ENCODE measurements around the gene PRDM5. TPM values are rescaled to one million over a fixed set of nuclear protein-coding genes. Genes with fewer than 3 reads are reported as not detected.

Gene PRDM5
- polyA plus RNA-seq (2012; ENCODE audit: low read depth, missing spikeins), result not detected

DNA sequence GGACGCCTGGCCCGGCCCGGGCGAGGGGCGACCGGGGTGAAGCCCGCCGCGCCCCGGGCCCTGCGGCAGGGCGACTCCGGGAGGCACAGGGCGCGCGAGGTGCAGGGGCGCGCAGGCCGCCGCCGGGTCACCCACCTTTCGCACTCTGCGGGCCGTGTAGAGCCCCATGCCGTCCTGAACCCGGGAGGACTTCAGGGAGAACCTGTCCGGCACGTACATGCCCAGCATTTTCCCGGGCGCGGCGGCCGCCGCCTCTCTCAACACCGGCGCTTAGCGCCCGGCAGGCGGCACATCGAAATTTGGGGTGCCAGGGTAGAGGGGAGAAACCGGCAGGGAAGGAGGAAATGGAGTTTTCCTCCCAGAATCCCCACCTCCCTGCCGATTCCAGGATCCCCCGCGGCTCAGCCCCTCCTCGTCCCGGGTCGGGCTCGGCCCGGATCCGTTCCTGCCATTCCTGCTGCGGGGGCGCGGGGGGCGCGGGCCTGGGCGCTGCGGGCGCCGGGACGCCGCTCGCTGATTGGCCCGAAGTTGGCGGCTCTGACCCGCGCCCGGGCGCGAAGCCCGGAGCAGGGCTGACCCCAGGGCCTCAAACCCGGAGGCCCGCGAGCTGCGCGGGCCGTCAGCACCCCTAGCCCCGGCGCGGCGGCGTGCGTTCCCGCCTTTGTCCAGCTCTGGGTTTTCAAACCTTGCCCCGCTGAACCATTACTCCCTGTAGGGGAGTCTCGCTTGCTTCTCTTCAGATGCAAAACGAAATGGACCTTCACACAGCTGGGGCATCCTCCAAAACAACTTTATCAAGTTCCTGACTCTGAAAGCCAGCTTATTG, at the start of gene PRDM5:
TSS of gene PRDM5 (minus strand) at position 346 of the 826 bp plus-strand sequence. CDS start at position 228, 118 bp downstream.
- DNase-seq (ENCODE audit: insufficient read length, low spot score), result peak; percentile 18
- FAIRE-seq, result no peak
- TF ChIP-seq TAF1 (IDR thresholded peaks at IDR 0.05; ENCODE audit: low read depth, low read length), result no peak
- TF ChIP-seq SPI1 (IDR thresholded peaks at IDR 0.05; ENCODE audit: low read depth, low read length), result no peak
- TF ChIP-seq POLR2AphosphoS5 (IDR thresholded peaks at IDR 0.05; ENCODE audit: low read depth, low read length), result no peak
- no peak for TF ChIP-seq POLR2A (IDR thresholded peaks at IDR 0.05; ENCODE audit: low read depth, low read length)
- TF ChIP-seq PAX5 (IDR thresholded peaks at IDR 0.05; ENCODE audit: insufficient read depth, low read length, severe bottlenecking), result no peak
- no peak for TF ChIP-seq POU2F2 (IDR thresholded peaks at IDR 0.05; ENCODE audit: low read depth, low read length)

- FAIRE-seq, result no peak
- TF ChIP-seq PAX5 (IDR thresholded peaks at IDR 0.05; ENCODE audit: insufficient read depth, low read length, severe bottlenecking) (no peak), SPI1 (IDR thresholded peaks at IDR 0.05; ENCODE audit: low read depth, low read length) (no peak), POLR2A (IDR thresholded peaks at IDR 0.05; ENCODE audit: low read depth, low read length) (no peak), TAF1 (IDR thresholded peaks at IDR 0.05; ENCODE audit: low read depth, low read length) (no peak), POLR2AphosphoS5 (IDR thresholded peaks at IDR 0.05; ENCODE audit: low read depth, low read length) (no peak), POU2F2 (IDR thresholded peaks at IDR 0.05; ENCODE audit: low read depth, low read length) (no peak)
- no peak for DNase-seq (ENCODE audit: insufficient read length, low spot score)
These were observed 49.4 kb upstream of the PRDM5 start for GRCh38 chr4:120971884-120972283.

DNA sequence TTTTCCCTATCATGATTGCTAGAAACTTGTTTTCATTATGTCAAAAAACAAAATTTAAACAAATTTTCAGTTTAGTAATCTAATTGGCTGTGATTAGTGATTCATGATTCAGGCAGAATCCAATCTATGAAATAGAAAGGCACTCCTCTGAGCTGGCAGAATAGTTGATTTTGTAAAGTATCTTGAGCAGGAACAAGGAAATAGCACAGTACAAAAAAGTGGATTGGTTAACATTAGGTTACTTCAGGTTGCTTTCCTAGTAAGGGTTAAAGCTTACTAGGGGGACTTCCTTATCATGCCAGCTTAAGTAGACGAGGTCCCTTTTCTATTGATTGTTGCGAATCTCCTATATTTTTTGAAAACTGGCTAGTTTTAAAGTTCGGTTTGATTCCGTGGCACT, 43.4 kb upstream of the PRDM5 start:
- DNase-seq (ENCODE audit: insufficient read length, low spot score) (no peak), FAIRE-seq (no peak)
- TF ChIP-seq SPI1 (IDR thresholded peaks at IDR 0.05; ENCODE audit: low read depth, low read length) (no peak), PAX5 (IDR thresholded peaks at IDR 0.05; ENCODE audit: insufficient read depth, low read length, severe bottlenecking) (no peak), POLR2A (IDR thresholded peaks at IDR 0.05; ENCODE audit: low read depth, low read length) (no peak), TAF1 (IDR thresholded peaks at IDR 0.05; ENCODE audit: low read depth, low read length) (no peak), POU2F2 (IDR thresholded peaks at IDR 0.05; ENCODE audit: low read depth, low read length) (no peak), POLR2AphosphoS5 (IDR thresholded peaks at IDR 0.05; ENCODE audit: low read depth, low read length) (no peak)

GRCh38 chr4:120964596-120964995, 42.1 kb upstream of the PRDM5 start:
- no peak for TF ChIP-seq POLR2AphosphoS5 (IDR thresholded peaks at IDR 0.05; ENCODE audit: low read depth, low read length)
- no peak for TF ChIP-seq POLR2A (IDR thresholded peaks at IDR 0.05; ENCODE audit: low read depth, low read length)
- TF ChIP-seq PAX5 (IDR thresholded peaks at IDR 0.05; ENCODE audit: insufficient read depth, low read length, severe bottlenecking), result no peak
- TF ChIP-seq POU2F2 (IDR thresholded peaks at IDR 0.05; ENCODE audit: low read depth, low read length), result no peak
- no peak for TF ChIP-seq TAF1 (IDR thresholded peaks at IDR 0.05; ENCODE audit: low read depth, low read length)
- TF ChIP-seq SPI1 (IDR thresholded peaks at IDR 0.05; ENCODE audit: low read depth, low read length), result no peak
- FAIRE-seq, result no peak
- DNase-seq (ENCODE audit: insufficient read length, low spot score), result no peak

- FAIRE-seq, result no peak
- DNase-seq (ENCODE audit: insufficient read length, low spot score), result no peak
- TF ChIP-seq POU2F2 (IDR thresholded peaks at IDR 0.05; ENCODE audit: low read depth, low read length) (no peak), SPI1 (IDR thresholded peaks at IDR 0.05; ENCODE audit: low read depth, low read length) (no peak)
These were observed 40.9 kb upstream of the PRDM5 start for GRCh38 chr4:120963449-120963848.

- FAIRE-seq (no peak), DNase-seq (ENCODE audit: insufficient read length, low spot score) (no peak)
- TF ChIP-seq POLR2AphosphoS5 (IDR thresholded peaks at IDR 0.05; ENCODE audit: low read depth, low read length) (no peak), SPI1 (IDR thresholded peaks at IDR 0.05; ENCODE audit: low read depth, low read length) (no peak), POU2F2 (IDR thresholded peaks at IDR 0.05; ENCODE audit: low read depth, low read length) (no peak), TAF1 (IDR thresholded peaks at IDR 0.05; ENCODE audit: low read depth, low read length) (no peak), PAX5 (IDR thresholded peaks at IDR 0.05; ENCODE audit: insufficient read depth, low read length, severe bottlenecking) (no peak), POLR2A (IDR thresholded peaks at IDR 0.05; ENCODE audit: low read depth, low read length) (no peak)
These were observed 38.2 kb upstream of the PRDM5 start for GRCh38 chr4:120960656-120961267.

GRCh38 chr4:120948382-120948781, 25.9 kb upstream of the PRDM5 start:
- FAIRE-seq (no peak), DNase-seq (ENCODE audit: insufficient read length, low spot score) (no peak)
- TF ChIP-seq TAF1 (IDR thresholded peaks at IDR 0.05; ENCODE audit: low read depth, low read length) (no peak), POLR2A (IDR thresholded peaks at IDR 0.05; ENCODE audit: low read depth, low read length) (no peak), POU2F2 (IDR thresholded peaks at IDR 0.05; ENCODE audit: low read depth, low read length) (no peak), POLR2AphosphoS5 (IDR thresholded peaks at IDR 0.05; ENCODE audit: low read depth, low read length) (no peak), PAX5 (IDR thresholded peaks at IDR 0.05; ENCODE audit: insufficient read depth, low read length, severe bottlenecking) (no peak), SPI1 (IDR thresholded peaks at IDR 0.05; ENCODE audit: low read depth, low read length) (no peak)

- no peak for FAIRE-seq
- TF ChIP-seq POLR2AphosphoS5 (IDR thresholded peaks at IDR 0.05; ENCODE audit: low read depth, low read length), result no peak
- TF ChIP-seq TAF1 (IDR thresholded peaks at IDR 0.05; ENCODE audit: low read depth, low read length), result no peak
- no peak for TF ChIP-seq POLR2A (IDR thresholded peaks at IDR 0.05; ENCODE audit: low read depth, low read length)
- TF ChIP-seq PAX5 (IDR thresholded peaks at IDR 0.05; ENCODE audit: insufficient read depth, low read length, severe bottlenecking), result no peak
- no peak for TF ChIP-seq POU2F2 (IDR thresholded peaks at IDR 0.05; ENCODE audit: low read depth, low read length)
- no peak for TF ChIP-seq SPI1 (IDR thresholded peaks at IDR 0.05; ENCODE audit: low read depth, low read length)
- no peak for DNase-seq (ENCODE audit: insufficient read length, low spot score)
These were observed 20.2 kb upstream of the PRDM5 start for GRCh38 chr4:120942776-120943175.

DNA sequence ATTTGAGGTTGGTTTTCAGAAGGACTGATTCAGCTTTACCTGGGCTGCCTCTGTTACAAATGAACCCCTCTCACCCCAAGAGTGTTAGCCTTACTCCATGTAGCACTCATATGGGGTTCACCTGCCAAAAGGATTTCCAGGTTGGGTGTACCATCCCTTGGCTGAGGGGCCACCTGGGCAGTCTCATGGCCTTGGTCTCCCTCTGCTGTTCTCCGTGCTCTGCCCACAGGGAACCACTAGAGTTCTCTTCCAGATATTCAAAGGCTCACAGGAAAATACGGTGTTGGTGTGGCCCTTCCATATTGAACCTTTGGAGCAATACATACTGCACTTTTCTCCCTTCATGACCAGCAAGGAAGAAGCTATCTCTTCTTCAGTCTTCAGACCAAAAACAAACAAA, 18.0 kb upstream of the PRDM5 start:
- TF ChIP-seq SPI1 (IDR thresholded peaks at IDR 0.05; ENCODE audit: low read depth, low read length) (no peak), TAF1 (IDR thresholded peaks at IDR 0.05; ENCODE audit: low read depth, low read length) (no peak), POLR2AphosphoS5 (IDR thresholded peaks at IDR 0.05; ENCODE audit: low read depth, low read length) (no peak), POU2F2 (IDR thresholded peaks at IDR 0.05; ENCODE audit: low read depth, low read length) (no peak)
- no peak for DNase-seq (ENCODE audit: insufficient read length, low spot score)
- FAIRE-seq, result no peak

All from GM12891 (cell line).